GM04503 (cell line): ENCODE measurements around the gene CCT7.

Experiments used
- DNase-seq: peaks from one replicate; pipeline ENCODE4 v3.0.0-alpha.2; 2012; ENCODE audit warnings: low read depth

The CCT7 gene

GRCh38 chr2:73268830-73269685 lies 35.0 kb downstream of the CCT7 start:
- DNase-seq = no peak

GRCh38 chr2:73269686-73270465 lies 35.8 kb downstream of the CCT7 start:
- DNase-seq = no peak

- no peak for DNase-seq
These were observed 38.2 kb downstream of the CCT7 start for GRCh38 chr2:73272270-73272669.

DNA sequence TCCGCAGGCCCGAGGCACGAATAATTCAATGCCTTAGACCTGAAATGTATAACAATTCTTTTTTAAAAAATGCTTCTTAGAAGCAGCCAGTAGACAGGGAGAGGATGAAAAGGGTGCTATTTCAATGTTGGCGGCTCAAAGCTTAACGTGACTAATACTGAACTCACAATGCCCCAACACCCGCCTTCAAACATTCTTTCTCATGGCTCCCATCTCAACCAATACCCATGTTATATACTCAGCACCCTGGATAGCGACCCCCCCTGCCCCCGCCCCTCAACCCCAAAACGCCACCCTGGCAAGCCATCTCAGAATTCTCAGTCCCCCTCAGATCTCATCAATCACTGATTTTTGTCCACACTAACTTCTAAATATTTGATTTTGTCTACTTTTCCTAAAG lies 45.7 kb downstream of the CCT7 start:
- no peak for DNase-seq

- DNase-seq = no peak
These were observed 47.1 kb downstream of the CCT7 start for GRCh38 chr2:73281244-73281643.

- no peak for DNase-seq
These were observed 48.9 kb downstream of the CCT7 start for GRCh38 chr2:73282924-73283544.

DNA sequence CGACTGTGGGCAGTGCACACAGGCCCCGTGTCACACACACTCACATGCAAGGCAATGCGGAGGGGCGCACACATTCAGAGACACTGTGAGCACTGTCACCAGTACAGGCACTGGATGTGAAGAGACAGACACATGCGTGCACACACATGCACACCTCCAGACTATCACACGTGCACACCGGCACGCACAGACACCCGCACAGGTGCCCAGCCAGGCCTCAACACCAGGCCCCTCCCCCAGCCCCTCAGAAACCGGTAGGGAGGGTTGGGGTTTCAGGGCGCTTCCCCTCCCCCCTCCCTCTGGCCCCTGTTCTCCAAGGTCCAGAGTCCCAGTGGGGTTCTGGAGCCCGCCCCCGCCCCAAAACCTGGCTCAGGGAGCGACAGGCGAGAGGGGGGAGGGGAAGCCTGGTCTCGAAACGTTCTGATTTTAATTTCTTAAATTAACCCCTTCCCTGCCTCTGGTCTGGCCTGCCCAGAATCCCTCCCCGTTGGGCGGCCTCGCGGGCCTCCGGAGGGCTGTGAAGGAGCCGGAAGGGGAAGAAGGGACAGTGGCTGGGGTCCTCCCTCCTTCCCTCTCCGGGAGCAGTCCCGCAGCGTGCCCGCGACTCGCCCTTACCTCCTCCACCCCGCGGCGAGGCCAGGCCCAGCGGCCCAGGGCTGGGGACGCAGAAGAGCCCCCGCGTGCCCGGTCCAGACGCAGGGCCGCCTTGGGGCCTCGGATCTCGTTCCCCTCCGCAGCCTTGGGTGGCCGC lies 49.6 kb downstream of the CCT7 start:
- no peak for DNase-seq

DNA sequence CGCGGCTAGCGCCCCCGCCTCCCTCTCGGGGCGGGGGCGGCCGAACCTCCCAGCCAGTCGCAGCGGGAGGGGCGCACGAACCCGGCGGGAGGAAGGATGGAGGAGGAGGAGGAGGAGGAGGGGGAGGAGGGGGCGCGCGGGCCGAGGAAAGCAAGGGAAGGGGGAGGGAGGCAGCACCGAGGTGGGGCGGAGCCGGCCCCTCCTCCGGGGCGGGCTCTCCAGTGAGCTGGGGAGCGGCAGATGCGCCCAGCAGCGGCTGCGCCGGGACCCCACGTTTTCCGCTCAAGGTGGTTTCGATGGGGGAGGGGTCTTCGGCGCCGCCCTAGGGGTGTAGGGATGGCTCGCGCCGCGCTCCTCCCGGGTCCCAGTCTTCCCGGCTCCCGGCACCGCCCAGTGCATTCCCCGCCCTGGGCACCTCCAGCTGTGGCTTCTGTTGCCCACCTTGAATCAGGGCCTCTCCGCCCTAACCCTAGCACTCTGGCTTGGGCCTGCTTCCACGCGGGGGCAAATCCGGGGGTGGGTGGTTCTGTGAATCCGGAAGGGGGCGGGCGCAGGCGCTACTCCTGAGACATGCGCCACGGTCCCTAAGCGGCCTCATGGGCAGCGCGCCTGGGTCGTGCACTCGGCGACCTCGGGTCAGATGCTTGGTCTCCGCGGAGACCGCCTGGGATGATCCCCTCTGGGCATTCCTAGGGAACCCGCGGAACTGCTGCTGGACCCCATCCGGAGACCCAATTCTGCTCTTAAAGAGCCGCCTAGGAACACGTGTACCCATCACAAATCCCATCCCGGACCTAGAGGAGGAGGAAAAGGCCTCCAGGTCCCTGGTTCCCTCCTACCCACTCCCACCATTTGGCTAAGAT lies 50.4 kb downstream of the CCT7 start, which contains the start of gene FBXO41:
Gene FBXO41 (minus strand): TSS at position 183 of the 863 bp plus-strand sequence. CDS start 14,848 bp downstream, outside the sequence.
- DNase-seq = no peak

- DNase-seq = no peak
These were observed 51.1 kb downstream of the CCT7 start for GRCh38 chr2:73285159-73285739.

GRCh38 chr2:73286134-73286655 lies 52.1 kb downstream of the CCT7 start:
- no peak for DNase-seq

- no peak for DNase-seq
These were observed 55.2 kb downstream of the CCT7 start for GRCh38 chr2:73289304-73289703.

- DNase-seq = no peak
These were observed 56.1 kb downstream of the CCT7 start for GRCh38 chr2:73290049-73290839.

GRCh38 chr2:73291093-73291460 lies 57.0 kb downstream of the CCT7 start:
- no peak for DNase-seq

- no peak for DNase-seq
These were observed 57.6 kb downstream of the CCT7 start for GRCh38 chr2:73291461-73292315.

- DNase-seq = no peak
These were observed 58.3 kb downstream of the CCT7 start for GRCh38 chr2:73292316-73292905.

DNA sequence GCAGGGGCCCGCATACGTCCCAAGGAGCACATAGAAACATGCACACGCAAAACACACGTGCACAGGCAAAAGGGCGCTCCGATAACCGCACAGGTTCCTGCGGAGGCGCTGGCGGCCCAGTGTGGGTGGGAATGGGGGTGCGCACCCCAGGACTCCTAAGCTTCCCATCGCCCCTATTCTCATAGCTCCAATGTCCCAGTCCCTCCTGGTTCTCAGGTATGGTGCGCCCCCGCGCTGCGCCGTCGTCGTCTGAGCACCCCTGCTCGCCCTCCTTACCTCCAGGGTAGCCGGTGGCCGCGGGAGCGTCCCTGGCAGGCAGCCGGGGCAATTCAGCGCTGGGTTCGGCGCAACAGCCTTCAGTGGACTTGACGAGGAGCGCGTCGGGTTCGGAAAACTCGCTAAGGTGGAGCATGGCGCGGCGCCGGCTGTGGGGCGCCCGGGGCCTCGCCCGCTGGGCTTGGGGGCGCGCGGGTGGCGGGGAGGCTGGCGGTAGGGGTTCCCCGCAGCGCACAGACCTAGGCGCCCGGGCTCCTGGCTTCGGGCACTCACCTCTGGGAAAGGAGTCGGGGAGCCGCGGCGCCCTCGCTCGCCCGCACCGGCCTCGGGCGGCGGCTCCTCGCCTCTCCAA lies 58.9 kb downstream of the CCT7 start:
- no peak for DNase-seq

DNA sequence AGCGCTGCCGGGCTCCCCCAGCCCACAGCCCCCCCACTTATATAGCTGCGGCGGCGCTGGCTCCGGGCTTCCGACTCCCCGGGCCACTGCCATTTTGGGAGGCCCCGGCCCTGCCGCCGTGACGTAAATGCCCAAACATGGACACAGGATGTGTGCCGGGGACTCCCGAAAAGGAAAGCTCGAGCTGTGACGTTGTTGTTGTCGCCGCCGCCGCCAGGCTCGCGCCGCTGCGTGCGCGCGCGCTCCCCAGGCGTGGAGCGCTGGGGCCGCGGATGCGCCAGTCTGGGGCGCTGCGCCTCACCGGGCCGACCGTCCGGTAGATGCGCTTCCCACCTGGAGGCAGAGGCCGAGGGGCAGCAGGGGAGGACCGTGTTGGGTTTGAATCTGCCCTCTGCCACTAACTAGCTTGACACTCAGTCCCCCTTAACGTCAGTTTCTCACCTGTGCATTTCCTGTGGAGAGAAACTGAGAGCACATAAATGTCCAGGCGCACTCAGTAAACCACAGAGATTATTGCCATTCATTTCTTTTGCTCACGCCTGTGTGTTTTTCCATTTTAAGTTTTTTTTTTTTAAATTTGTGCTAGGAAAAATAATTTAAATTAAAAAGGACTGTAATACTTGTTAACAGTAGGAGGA lies 59.5 kb downstream of the CCT7 start, which contains the start of gene EGR4:
Gene EGR4 (minus strand): TSS at position 15 of the 638 bp plus-strand sequence. CDS start 231 bp downstream, outside the sequence.
- DNase-seq = no peak
